Measurements from ENCODE around the gene NAPB.

- TF ChIP-seq EZH2 (IDR thresholded peaks at IDR 0.05; ENCODE audit: insufficient read depth, poor library complexity, severe bottlenecking) (no peak), EZH2phosphoT487 (IDR thresholded peaks at IDR 0.05; ENCODE audit: insufficient read depth, low read depth) (no peak)
Measured at GRCh38 chr20:23335521-23335920, 85.8 kb downstream of the NAPB start.

Data from GM23248 (cell line).